HEK293 (cell line): ENCODE measurements around the gene SKAP1.

Experiments used
- CTCF ChIA-PET: fragments of 350-600 bp; formaldehyde crosslinking; extraction: SDS; loops from one replicate; lab custom pipeline; 2021; ENCODE audit warnings: antibody characterized with exemption; lab: Yijun Ruan, JAX
- POLR2A ChIA-PET: fragments of 300-600 bp; formaldehyde crosslinking; extraction: SDS; loops from one replicate; lab custom pipeline; 2020; ENCODE audit warnings: antibody characterized with exemption, inconsistent platforms; lab: Yijun Ruan, JAX
- H3K27ac ChIP-seq: fragments of 200-500 bp; sonication (Bioruptor generic); 2 replicates; pipeline ENCODE4 v1.5.1; 2014; ENCODE audit warnings: low read depth, low read length, control low read depth, inconsistent platforms; ENCODE audit errors: extremely low read depth
- H3K36me3 ChIP-seq, 2 experiments: fragments of 200-500 bp in 1 of 2; sonication (Bioruptor generic) in 1 of 2; 1 replicate in 1 of 2; 2 replicates in 1 of 2; pipeline ENCODE4 v1.5.1; 2014 to 2017; ENCODE audit warnings: inconsistent platforms in 2 of 2, low read length in 2 of 2; ENCODE audit not compliant: control insufficient read depth in 2 of 2, insufficient read depth in 1 of 2
- H3K4me1 ChIP-seq: fragments of 200-500 bp; sonication (Bioruptor generic); 2 replicates; pipeline ENCODE4 v1.5.1; 2014; ENCODE audit warnings: mild to moderate bottlenecking, low read length, inconsistent platforms; ENCODE audit not compliant: control insufficient read depth, insufficient read depth
- H3K4me3 ChIP-seq: 2 replicates; pipeline ENCODE4 v1.5.1; 2011; ENCODE audit warnings: low read depth, mild to moderate bottlenecking, control low read depth, low read length, moderate library complexity
- H3K9me3 ChIP-seq: fragments of 200-500 bp; sonication (Bioruptor generic); 2 replicates; pipeline ENCODE4 v1.5.1; 2014; ENCODE audit warnings: low read depth, low read length, inconsistent platforms; ENCODE audit not compliant: control insufficient read depth, insufficient read depth
- BCL11A ChIP-seq: fragments of 450-650 bp; formaldehyde crosslinking; IDR thresholded peaks from 2 replicates; pipeline ENCODE4 v1.5.1; 2016; ENCODE audit warnings: low read depth, missing biosample characterization, missing genetic modification characterization
- CTCF ChIP-seq: fragments of 450-650 bp; formaldehyde crosslinking; IDR thresholded peaks from 2 replicates; pipeline ENCODE4 v1.5.1; 2016; ENCODE audit warnings: missing biosample characterization, missing genetic modification characterization
- GLI4 ChIP-seq: fragments of 450-650 bp; formaldehyde crosslinking; IDR thresholded peaks from 2 replicates; pipeline ENCODE4 v1.5.1; 2016; ENCODE audit warnings: missing biosample characterization, missing genetic modification characterization
- KLF1 ChIP-seq: fragments of 450-650 bp; formaldehyde crosslinking; IDR thresholded peaks from 2 replicates; pipeline ENCODE4 v1.5.1; 2016; ENCODE audit warnings: missing biosample characterization, missing genetic modification characterization
- KLF17 ChIP-seq: fragments of 450-650 bp; formaldehyde crosslinking; IDR thresholded peaks from 2 replicates; pipeline ENCODE4 v1.5.1; 2016; ENCODE audit warnings: missing biosample characterization, missing genetic modification characterization
- PRDM2 ChIP-seq: fragments of 450-650 bp; formaldehyde crosslinking; IDR thresholded peaks from 2 replicates; pipeline ENCODE4 v1.5.1; 2016; ENCODE audit warnings: missing biosample characterization, missing genetic modification characterization, borderline replicate concordance
- REST ChIP-seq: fragments of 450-650 bp; formaldehyde crosslinking; IDR thresholded peaks from 2 replicates; pipeline ENCODE4 v1.5.1; 2016; ENCODE audit warnings: missing biosample characterization, missing genetic modification characterization
- SP3 ChIP-seq: fragments of 450-650 bp; formaldehyde crosslinking; IDR thresholded peaks from 2 replicates; pipeline ENCODE4 v1.5.1; 2016; ENCODE audit warnings: missing biosample characterization, missing genetic modification characterization
- ZNF121 ChIP-seq: fragments of 450-650 bp; formaldehyde crosslinking; IDR thresholded peaks from 2 replicates; pipeline ENCODE4 v1.5.1; 2016; ENCODE audit warnings: missing biosample characterization, missing genetic modification characterization
- ZNF362 ChIP-seq: fragments of 450-650 bp; formaldehyde crosslinking; IDR thresholded peaks from 2 replicates; pipeline ENCODE4 v1.5.1; 2016; ENCODE audit warnings: missing biosample characterization, missing genetic modification characterization
- ZNF423 ChIP-seq: fragments of 450-650 bp; formaldehyde crosslinking; IDR thresholded peaks from 2 replicates; pipeline ENCODE4 v1.5.1; 2016; ENCODE audit warnings: missing biosample characterization, missing genetic modification characterization
- ZNF48 ChIP-seq: fragments of 450-650 bp; formaldehyde crosslinking; IDR thresholded peaks from 2 replicates; pipeline ENCODE4 v1.5.1; 2016; ENCODE audit warnings: missing biosample characterization, missing genetic modification characterization
- ZNF549 ChIP-seq: fragments of 450-650 bp; IDR thresholded peaks from 2 replicates; pipeline ENCODE4 v1.5.1; 2018; ENCODE audit warnings: missing biosample characterization, missing genetic modification characterization, mild to moderate bottlenecking, inconsistent platforms, moderate library complexity

Gene SKAP1

GRCh38 chr17:48128400-48128799 is 301.6 kb downstream of the SKAP1 start (continued):
- TF ChIP-seq REST (tag by site-specific recombination) (no peak), ZNF48 (tag by site-specific recombination) (no peak), GLI4 (tag by site-specific recombination) (no peak), SP3 (tag by site-specific recombination) (no peak), ZNF423 (no peak), CTCF (no peak), KLF17 (tag by site-specific recombination) (no peak)

GRCh38 chr17:48127371-48128051 is 302.5 kb downstream of the SKAP1 start:
- H3K9me3 ChIP-seq, result no peaks in the 10 kb centered on the region
- no peak overlapping the region for H3K4me3 ChIP-seq
- peaks cover 0 to 33% of the 10 kb centered on the region in 2 experiments; a peak in 2 of 3 replicates for H3K36me3 ChIP-seq
- ChIA-PET POLR2A (no interaction called here), CTCF (interaction anchor here (0.7 to 3.4 kb wide), 6 partner anchors 10 to 132 kb away, joined by 3 to 24 read pairs (median 6); no protein-coding TSS in a partner anchor)
- H3K4me1 ChIP-seq, result no peaks in the 10 kb centered on the region
- no peak overlapping the region for H3K27ac ChIP-seq
- TF ChIP-seq PRDM2 (tag by site-specific recombination) (no peak), REST (tag by site-specific recombination) (no peak), SP3 (tag by site-specific recombination) (no peak), BCL11A (no peak), CTCF (no peak), ZNF362 (tag by site-specific recombination) (no peak), KLF1 (no peak), ZNF121 (no peak), ZNF549 (no peak)
